NCI-H2196 (cell line): ENCODE measurements around the gene ZKSCAN8.

Source experiments
- DNase-seq: peaks from one replicate; lab custom pipeline; 2025; ENCODE audit not compliant: unreplicated experiment; lab: John Stamatoyannopoulos, UW

ZKSCAN8 gene

GRCh38 chr6:28206527-28206926 is 64.8 kb downstream of the ZKSCAN8 start:
- no peak for DNase-seq

- no peak for DNase-seq
These were observed 65.3 kb downstream of the ZKSCAN8 start for GRCh38 chr6:28206928-28207509.

- no peak for DNase-seq
These were observed 65.9 kb downstream of the ZKSCAN8 start for GRCh38 chr6:28207510-28208110.

- DNase-seq: no peak
These were observed 66.5 kb downstream of the ZKSCAN8 start for GRCh38 chr6:28208111-28208659.
